Adipocyte (in vitro differentiated cells): ENCODE results near the gene BARHL2.
A peak's percentile ranks its signal among the peaks of the same experiment; 100 is the strongest.

Source experiments
- DNase-seq: peaks from one replicate; pipeline ENCODE4 v3.0.0-alpha.2; 2015; ENCODE audit warnings: low read depth
- H3K27me3 ChIP-seq: replicated peaks from 2 replicates; pipeline ENCODE4 v1.7.0; 2013; ENCODE audit warnings: mild to moderate bottlenecking, low read length, moderate library complexity; ENCODE audit not compliant: control insufficient read depth, insufficient read depth
- H3K36me3 ChIP-seq: 2 replicates; pipeline ENCODE4 v1.7.0; 2013; ENCODE audit warnings: low read length, mild to moderate bottlenecking, moderate library complexity; ENCODE audit not compliant: control insufficient read depth, insufficient read depth, severe bottlenecking
- H3K4me1 ChIP-seq: 2 replicates; pipeline ENCODE4 v1.7.0; 2013; ENCODE audit warnings: mild to moderate bottlenecking, low read length, moderate library complexity; ENCODE audit not compliant: control insufficient read depth, insufficient read depth
- H3K4me3 ChIP-seq: 2 replicates; pipeline ENCODE4 v1.7.0; 2013; ENCODE audit warnings: mild to moderate bottlenecking, low read length, moderate library complexity
- H3K9ac ChIP-seq: 2 replicates; pipeline ENCODE4 v1.7.0; 2013; ENCODE audit warnings: mild to moderate bottlenecking, low read length, moderate library complexity
- H3K9me3 ChIP-seq: 2 replicates; pipeline ENCODE4 v1.7.0; 2013; ENCODE audit warnings: mild to moderate bottlenecking, low read length, moderate library complexity; ENCODE audit not compliant: control insufficient read depth

BARHL2 gene

DNA sequence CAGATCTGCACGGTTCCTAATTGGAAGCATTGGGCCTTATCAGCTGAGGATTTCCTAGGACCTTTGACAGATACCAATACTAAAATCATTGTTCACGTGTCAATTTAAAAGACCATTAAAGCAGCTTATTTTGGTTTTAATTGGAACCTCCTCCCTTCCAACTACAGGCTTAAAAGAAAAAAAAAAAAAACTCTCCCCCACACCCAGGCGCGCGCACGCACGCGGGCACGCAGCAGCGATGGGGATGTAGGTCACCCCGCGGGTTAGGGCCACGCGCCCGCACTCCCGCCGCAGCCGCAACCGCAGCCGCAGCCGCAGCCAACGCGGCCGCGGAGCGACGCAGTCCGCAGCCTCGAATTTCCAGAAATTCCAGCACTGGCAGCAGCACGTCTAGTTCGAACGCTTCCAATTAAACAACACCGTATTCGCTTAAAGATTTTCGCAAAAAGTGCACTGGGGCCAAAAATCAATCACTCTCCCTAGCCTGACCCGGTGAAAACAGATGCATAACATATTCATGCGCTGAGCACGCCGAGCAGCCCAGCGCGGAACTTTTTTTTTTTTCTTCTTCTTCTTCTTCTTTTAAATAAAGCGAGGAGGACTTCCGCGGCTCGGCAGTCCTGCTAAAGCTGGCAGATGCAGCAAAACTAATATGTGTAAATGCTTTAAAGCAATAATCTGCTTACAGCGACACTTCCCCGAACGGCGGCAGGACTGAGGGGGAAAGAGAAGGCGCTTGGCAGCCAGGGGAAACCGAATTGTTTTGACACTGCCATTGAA is 13.3 kb upstream of the BARHL2 start:
- peak; percentile 24 for DNase-seq
- Histone ChIP-seq H3K4me3 (peak overlapping the region; percentile 69), H3K9me3 (peaks cover 7% of the 10 kb centered on the region), H3K4me1 (peaks cover 14% of the 10 kb centered on the region), H3K27me3 (peaks cover 94% of the 10 kb centered on the region), H3K9ac (no peak overlapping the region), H3K36me3 (no peaks in the 10 kb centered on the region)

DNA sequence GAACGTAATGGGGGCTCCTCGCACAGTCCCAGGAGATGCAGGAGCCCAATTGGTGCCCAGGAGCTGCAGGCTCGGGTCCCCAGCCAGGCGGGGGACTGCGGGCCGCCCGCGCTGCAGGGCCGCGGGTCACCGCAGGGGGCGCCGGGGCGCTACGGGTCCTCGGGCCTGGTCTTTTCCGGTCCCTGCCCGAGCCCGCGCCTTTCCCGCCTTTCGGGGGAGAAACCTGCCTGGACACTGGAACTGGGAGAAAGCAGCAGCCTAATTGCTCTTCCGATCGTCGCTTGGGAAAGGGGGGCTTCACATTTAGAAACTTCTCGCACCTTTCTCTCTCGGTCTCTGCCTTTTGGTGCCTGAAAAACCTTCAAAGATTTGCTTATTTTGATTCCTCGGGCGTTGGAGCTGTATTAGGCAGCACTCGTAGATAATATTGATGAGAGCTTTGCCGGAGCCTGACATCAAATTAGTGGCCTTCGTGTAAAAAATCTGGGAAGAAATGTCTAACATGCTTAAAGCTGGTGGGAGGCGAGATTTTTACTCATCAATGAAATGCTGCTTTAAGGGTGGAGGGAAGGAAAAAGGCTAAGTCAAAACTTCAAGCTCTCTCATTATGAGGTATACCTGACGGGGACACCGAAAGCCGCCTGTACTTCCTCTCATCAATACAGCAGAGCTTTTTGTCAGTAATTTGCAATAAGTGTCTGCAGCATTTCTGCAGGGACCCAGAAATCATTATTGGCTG is 12.6 kb upstream of the BARHL2 start:
- peaks cover 7% of the 10 kb centered on the region for H3K9me3 ChIP-seq
- peaks cover 95% of the 10 kb centered on the region for H3K27me3 ChIP-seq
- H3K9ac ChIP-seq = no peak overlapping the region
- H3K36me3 ChIP-seq = no peaks in the 10 kb centered on the region
- no peak for DNase-seq
- peaks cover 21% of the 10 kb centered on the region for H3K4me1 ChIP-seq
- peak overlapping the region; percentile 69 for H3K4me3 ChIP-seq

DNA sequence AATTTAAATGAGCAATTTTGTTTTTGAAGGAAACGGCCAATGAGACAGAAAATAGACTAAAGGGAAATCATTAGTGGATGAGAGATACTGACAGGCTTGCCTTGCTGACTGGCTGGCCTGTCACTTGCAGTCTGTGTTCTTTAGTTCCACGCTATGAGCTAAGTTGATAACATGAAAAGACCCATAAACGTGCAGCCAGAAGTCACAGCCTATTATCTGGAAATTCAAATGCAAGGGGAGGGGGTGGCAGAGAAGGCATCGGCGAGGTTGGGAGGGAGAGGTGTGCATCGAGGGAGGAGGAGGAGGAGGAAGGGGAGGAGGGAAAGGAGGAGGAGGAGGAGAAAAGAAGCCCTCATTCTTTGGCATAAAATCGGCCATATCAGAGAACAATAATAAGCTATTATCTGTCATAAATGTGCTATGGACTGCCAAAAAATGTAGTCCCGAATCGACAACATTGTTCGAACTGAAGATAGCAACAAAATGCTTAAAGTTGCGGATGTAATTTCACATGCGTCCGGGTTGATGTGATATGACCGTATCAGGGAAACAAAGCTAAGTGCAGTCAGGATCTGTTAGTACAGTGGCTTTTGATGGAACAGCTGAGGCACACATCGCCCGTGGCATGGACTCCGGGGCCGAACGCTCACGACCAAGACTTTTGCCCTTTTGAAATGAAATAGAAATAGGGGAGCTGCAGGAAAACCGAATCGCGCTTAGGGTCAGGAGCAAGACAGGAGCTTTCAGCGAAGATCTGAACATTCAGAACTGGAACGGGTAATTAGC is 11.6 kb upstream of the BARHL2 start:
- no peak overlapping the region for H3K4me3 ChIP-seq
- DNase-seq = no peak
- H3K4me1 ChIP-seq = peaks cover 25% of the 10 kb centered on the region
- H3K9ac ChIP-seq = no peak overlapping the region
- H3K36me3 ChIP-seq = no peaks in the 10 kb centered on the region
- H3K27me3 ChIP-seq = peaks cover 98% of the 10 kb centered on the region
- peaks cover 7% of the 10 kb centered on the region for H3K9me3 ChIP-seq

DNA sequence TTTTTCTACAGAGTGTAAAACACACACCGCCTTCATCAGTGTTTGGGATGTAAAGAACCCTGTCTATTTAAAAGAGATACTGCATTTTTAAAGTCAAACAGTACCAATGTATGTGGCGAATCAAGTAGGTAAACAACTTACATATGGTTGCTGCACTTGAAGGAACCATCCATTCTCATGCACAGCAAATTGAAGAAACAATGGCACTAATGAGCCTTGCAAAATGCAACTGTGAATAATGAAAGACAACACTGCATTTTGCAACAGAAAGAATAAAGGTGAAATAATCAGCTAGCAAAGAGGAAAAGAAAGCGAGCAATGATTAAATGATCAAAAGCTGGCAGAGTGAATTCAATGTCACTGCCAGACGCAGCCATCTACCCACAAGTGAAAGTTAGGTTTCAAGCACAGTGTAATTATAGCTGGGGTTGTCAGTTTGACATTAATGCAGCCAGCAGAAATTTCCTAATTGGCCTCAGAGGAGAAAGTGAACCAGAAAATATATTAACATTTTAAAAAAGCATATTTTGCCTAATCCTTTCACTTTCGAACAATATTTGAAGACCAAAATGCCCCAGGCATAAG is 10.9 kb upstream of the BARHL2 start:
- DNase-seq = no peak
- Histone ChIP-seq H3K9me3 (peaks cover 7% of the 10 kb centered on the region), H3K27me3 (peaks cover 98% of the 10 kb centered on the region), H3K4me1 (peaks cover 25% of the 10 kb centered on the region), H3K36me3 (no peaks in the 10 kb centered on the region), H3K4me3 (no peak overlapping the region), H3K9ac (no peak overlapping the region)

DNA sequence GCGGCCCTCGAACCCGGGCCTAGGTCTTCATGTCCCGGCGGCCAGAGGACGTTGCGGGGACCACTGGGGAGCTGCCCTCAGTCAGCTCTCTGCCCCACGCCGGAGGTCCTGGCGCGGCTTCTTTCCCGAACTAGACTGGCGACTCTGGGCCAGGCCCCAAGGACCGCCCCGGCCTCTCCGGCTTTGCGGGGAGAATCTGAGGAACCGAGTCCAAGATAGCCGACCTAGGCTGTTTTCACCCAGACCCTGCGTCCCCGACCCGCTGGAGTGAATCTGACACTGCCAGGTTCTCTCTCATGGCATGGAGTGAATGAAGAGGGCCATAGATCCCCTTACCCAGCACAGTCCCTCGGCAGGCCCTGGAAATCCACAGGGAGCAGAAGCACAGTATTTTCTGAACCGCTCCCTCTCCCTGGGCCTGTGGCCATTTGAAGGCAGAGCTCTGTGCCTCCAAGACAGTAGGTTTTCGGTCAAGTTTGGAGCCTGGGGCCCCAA is 9.9 kb upstream of the BARHL2 start:
- DNase-seq = no peak
- Histone ChIP-seq H3K27me3 (peaks cover 98% of the 10 kb centered on the region), H3K36me3 (no peaks in the 10 kb centered on the region), H3K9ac (no peak overlapping the region), H3K4me1 (peaks cover 25% of the 10 kb centered on the region), H3K4me3 (no peak overlapping the region), H3K9me3 (peaks cover 7% of the 10 kb centered on the region)

DNA sequence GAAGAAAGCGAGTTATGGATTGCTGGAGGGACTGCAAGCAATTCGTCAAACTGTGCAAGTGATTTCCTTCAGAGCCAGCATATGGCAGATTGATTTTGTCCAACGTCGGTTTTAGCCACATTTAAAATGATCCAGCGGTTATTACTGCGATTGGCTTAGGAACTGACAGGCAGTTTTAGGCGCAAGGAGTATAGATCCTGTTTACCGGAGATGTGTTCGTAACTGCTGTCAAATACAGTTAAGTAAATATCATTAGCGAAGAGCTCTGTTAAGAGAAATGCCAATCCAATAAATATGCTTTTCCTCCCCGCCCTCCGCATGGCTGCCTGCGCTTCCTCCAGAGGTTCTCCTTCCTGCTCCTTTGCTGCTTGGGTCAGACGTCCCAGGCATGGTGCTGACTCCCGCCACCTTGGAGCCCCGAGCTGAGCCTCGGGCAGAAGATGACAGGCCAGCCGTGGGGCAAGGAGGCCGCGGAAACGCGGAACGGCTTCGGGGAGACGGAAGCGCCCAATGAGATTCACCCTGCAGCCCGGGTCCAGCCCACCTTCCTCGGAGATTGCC is 9.4 kb upstream of the BARHL2 start:
- no peak for DNase-seq
- no peaks in the 10 kb centered on the region for H3K36me3 ChIP-seq
- H3K9me3 ChIP-seq = peaks cover 7% of the 10 kb centered on the region
- H3K4me3 ChIP-seq = peak overlapping the region; percentile 77
- H3K9ac ChIP-seq = no peak overlapping the region
- peaks cover 25% of the 10 kb centered on the region for H3K4me1 ChIP-seq
- H3K27me3 ChIP-seq = peaks cover 98% of the 10 kb centered on the region

DNA sequence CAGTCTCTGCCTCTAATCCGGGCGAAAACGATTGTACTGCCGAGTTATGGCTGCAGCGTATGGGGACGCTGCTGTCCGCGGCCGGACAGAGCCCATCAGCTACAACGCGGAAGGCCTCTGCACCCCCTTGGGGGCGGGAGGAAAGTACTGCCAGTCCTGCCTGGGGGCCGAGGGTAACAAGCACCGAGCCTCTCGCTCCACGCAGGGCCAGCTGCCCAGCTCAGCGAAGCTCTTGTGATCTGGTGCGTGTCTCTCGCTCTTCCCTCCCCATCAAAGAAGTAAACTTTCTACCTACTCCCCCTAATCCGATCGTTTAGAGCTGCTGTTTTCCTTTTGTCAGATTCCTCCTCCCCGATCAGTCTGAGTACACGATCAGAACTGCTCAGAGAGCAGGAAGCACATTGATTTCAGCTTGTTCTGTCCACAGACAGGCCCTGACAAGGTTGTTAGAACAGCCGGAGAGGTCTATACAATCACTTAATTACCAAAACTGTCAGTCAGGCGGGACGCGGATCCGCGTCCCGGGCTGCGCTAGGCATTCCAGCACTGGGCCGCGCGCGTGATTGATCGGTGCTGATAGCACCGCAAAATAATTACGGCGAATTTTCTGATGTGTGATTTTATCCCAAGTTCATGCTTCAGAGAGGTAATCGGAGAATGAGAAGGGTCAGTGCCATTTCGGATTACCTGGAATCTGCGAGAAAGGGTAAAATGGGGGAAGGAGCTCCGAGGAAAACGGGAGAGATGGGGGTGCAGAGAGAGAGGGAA is 8.7 kb upstream of the BARHL2 start:
- peaks cover 25% of the 10 kb centered on the region for H3K4me1 ChIP-seq
- H3K27me3 ChIP-seq = peaks cover 91% of the 10 kb centered on the region
- H3K36me3 ChIP-seq = no peaks in the 10 kb centered on the region
- H3K9me3 ChIP-seq = peaks cover 7% of the 10 kb centered on the region
- H3K9ac ChIP-seq = no peak overlapping the region
- H3K4me3 ChIP-seq = peak overlapping the region; percentile 77
- DNase-seq = peak; percentile 15

DNA sequence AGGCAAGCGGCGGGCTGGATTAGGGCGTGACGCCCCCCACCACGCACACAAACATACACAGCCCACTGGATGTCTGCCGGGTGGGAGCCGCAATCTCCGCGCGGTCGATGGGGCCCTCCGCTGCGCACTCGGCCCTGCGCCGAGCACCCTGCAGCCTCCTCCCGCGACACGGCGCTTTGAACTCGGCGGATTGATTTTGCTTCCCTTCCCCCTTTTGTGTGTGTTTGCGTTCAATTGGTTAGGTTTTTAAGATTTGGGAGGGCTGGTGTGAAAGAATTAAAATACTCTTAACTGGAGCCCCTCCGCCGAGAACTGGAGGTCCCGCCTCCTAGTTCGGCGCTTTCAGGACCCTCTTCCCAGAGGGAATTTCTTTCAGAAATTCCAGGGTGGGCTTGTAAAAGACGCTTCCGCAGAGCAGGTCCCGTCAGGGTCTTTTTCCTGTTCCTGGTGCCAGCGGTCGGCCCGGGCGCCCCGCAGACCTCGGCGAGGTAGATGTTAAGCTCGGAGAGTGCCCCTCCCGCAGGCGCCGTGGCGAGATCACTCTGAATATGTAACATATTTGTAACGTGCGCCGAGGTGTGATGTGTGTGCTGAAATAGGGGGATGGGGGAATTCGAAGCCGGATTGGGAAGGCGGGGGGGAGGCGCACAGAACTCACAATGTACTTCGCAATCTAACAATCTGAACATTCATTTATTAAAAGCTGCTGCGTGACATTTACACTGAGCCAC is 8.0 kb upstream of the BARHL2 start:
- Histone ChIP-seq H3K4me3 (peak overlapping the region; percentile 77), H3K4me1 (peaks cover 23% of the 10 kb centered on the region), H3K27me3 (peaks cover 89% of the 10 kb centered on the region), H3K9ac (no peak overlapping the region), H3K36me3 (no peaks in the 10 kb centered on the region), H3K9me3 (peaks cover 10% of the 10 kb centered on the region)
- DNase-seq = peak; percentile 4

DNA sequence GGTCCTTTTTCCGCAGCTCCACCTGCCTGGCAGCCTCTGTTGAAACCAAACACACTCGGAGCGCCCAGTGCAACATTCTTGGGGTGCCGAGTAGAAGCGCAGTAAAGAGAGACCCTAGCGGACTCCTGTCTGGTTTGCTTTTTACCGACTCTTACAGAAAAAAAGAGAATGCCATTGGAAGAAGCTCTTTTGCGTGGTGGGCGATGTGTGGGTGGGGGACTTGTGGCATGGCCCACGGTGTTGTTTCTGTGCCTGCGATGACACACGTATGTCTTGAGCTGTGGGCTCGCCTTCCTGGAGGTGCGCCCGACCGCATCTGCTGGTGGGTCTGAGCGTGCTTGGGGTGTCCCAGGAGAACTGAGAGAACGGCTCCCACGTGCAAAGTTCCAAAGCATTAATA is 7.3 kb upstream of the BARHL2 start:
- Histone ChIP-seq H3K4me1 (peaks cover 20% of the 10 kb centered on the region), H3K4me3 (no peak overlapping the region), H3K9ac (no peak overlapping the region), H3K36me3 (no peaks in the 10 kb centered on the region), H3K9me3 (peaks cover 10% of the 10 kb centered on the region), H3K27me3 (peaks cover 89% of the 10 kb centered on the region)
- no peak for DNase-seq
